ENCODE results near the gene ANO9. TPM values are rescaled to one million over a fixed set of nuclear protein-coding genes. Genes with fewer than 3 reads are reported as not detected.

ANO9 gene
- total and polyA plus RNA-seq, 2 experiments from 2014 or later = 9.0 to 10.2 TPM

GRCh38 chr11:486189-486588 is 44.4 kb upstream of the ANO9 start (continued):
- TF ChIP-seq ZNF462 (CRISPR knock-in tag; IDR thresholded peaks at IDR 0.05) (no peak), ZNF331 (CRISPR knock-in tag; IDR thresholded peaks at IDR 0.05; ENCODE audit: low read depth) (no peak), STAT1 (IDR thresholded peaks at IDR 0.05; ENCODE audit: unreplicated experiment) (no peak)

- H3F3A ChIP-seq (replicated peaks; ENCODE audit: low read depth) = no peaks in the 10 kb centered on the region; the same call in 1 of the 2 replicates
- no peaks in the 10 kb centered on the region for H3K36me3 ChIP-seq (ENCODE audit: insufficient read depth)
- no peak overlapping the region for H3K4me2 ChIP-seq
- TF ChIP-seq JUNB (IDR thresholded peaks at IDR 0.05; ENCODE audit: unreplicated experiment) = no peak
- no peak for TF ChIP-seq EZH2 (IDR thresholded peaks at IDR 0.05; ENCODE audit: low read depth, unreplicated experiment)
- TF ChIP-seq, protein P1, sequence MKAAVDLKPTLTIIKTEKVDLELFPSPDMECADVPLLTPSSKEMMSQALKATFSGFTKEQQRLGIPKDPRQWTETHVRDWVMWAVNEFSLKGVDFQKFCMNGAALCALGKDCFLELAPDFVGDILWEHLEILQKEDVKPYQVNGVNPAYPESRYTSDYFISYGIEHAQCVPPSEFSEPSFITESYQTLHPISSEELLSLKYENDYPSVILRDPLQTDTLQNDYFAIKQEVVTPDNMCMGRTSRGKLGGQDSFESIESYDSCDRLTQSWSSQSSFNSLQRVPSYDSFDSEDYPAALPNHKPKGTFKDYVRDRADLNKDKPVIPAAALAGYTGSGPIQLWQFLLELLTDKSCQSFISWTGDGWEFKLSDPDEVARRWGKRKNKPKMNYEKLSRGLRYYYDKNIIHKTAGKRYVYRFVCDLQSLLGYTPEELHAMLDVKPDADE (IDR thresholded peaks at IDR 0.05) = no peak
- no peak for TF ChIP-seq REST (IDR thresholded peaks at IDR 0.05; ENCODE audit: unreplicated experiment)
- no peak for TF ChIP-seq ZNF331 (CRISPR knock-in tag; IDR thresholded peaks at IDR 0.05; ENCODE audit: low read depth)
- peaks cover 4% of the 10 kb centered on the region for H3K27me3 Mint-ChIP-seq (ENCODE audit: insufficient read depth, low read depth, poor library complexity)
- no peak overlapping the region for H3K4me3 ChIP-seq
- no peaks in the 10 kb centered on the region for H3K4me1 Mint-ChIP-seq
- H3K27ac Mint-ChIP-seq = no peak overlapping the region
- H3K27ac ChIP-seq (ENCODE audit: low read depth) = no peak overlapping the region
- no peak overlapping the region for H2AFZ ChIP-seq
- no peak for DNase-seq (ENCODE audit: low spot score)
- no peaks in the 10 kb centered on the region for H3K9me2 ChIP-seq (ENCODE audit: insufficient read depth)
- H3K4me1 ChIP-seq (ENCODE audit: insufficient read depth) = no peaks in the 10 kb centered on the region
- H3K27me3 ChIP-seq (ENCODE audit: insufficient read depth) = no peaks in the 10 kb centered on the region
- H3K79me2 ChIP-seq (replicated peaks; ENCODE audit: insufficient read depth) = peaks cover 20% of the 10 kb centered on the region
- peaks cover 2% of the 10 kb centered on the region; the same call in 1 of the 2 replicates for H4K20me1 ChIP-seq (replicated peaks; ENCODE audit: insufficient read depth)
- ATAC-seq = no peak
- no peaks in the 10 kb centered on the region for H3K9me3 Mint-ChIP-seq
- peaks cover 20% of the 10 kb centered on the region for H3K36me3 Mint-ChIP-seq (ENCODE audit: low read depth)
- H3K4me3 Mint-ChIP-seq = no peak overlapping the region
Observed at GRCh38 chr11:484616-485015, 42.8 kb upstream of the ANO9 start.
